Endothelial cell of umbilical vein (primary cell): Measurements from ENCODE around the gene WDR4. TPM values are rescaled to one million over a fixed set of nuclear protein-coding genes. Genes with fewer than 3 reads are reported as not detected.
"Not testable (repeated sequence)": the region's sequence is repeated elsewhere in the genome, so short reads cannot be mapped to it uniquely, and the experiment has no call there.

Experiments used
- BruUV-seq: library from RNA; stranded (reverse); fragments of 400-500 nt; replicated peaks from 2 replicates; lab custom pipeline; 2021; lab: Mats Ljungman, UMichigan
- CTCF ChIA-PET: fragments of 300-600, 350-600 bp; sonication (Branson Sonifier 250); formaldehyde crosslinking; loops from one replicate; lab custom pipeline; 2021; ENCODE audit warnings: antibody characterized with exemption, inconsistent platforms; lab: Charles Lee
- POLR2A ChIA-PET: fragments of 300-600, 350-600 bp; sonication (Branson Sonifier 250); formaldehyde crosslinking; loops from one replicate; lab custom pipeline; 2021; ENCODE audit warnings: antibody characterized with exemption, inconsistent platforms; lab: Charles Lee
- DNase-seq: peaks from one replicate; pipeline ENCODE4 v3.0.0-alpha.2; 2011; ENCODE audit warnings: low read depth, low spot score
- FAIRE-seq: peaks from 2 replicates; lab custom pipeline; 2011; peaks lifted over from hg19 to GRCh38; lab: Jason Lieb, UNC
- H2AFZ ChIP-seq: 2 replicates; pipeline ENCODE4 v1.6.0; 2012; ENCODE audit warnings: low read depth, low read length, control low read depth, inconsistent platforms
- H3K27ac ChIP-seq: 2 replicates; pipeline ENCODE4 v1.5.1; 2011; ENCODE audit warnings: low read depth, mild to moderate bottlenecking, control low read depth, low read length, moderate library complexity; ENCODE audit not compliant: insufficient read depth
- H3K27me3 ChIP-seq, 2 experiments: 2 replicates each; pipeline versions ENCODE4 v1.6.0 to v1.6.1; 2011; ENCODE audit warnings: low read length in 2 of 2, mixed read lengths in 1 of 2; ENCODE audit not compliant: control insufficient read depth in 2 of 2, insufficient read depth in 2 of 2
- H3K36me3 ChIP-seq, 2 experiments: 2 replicates in 1 of 2; 3 replicates in 1 of 2; pipeline ENCODE4 v1.5.1; 2011; ENCODE audit warnings: low read length in 2 of 2, mild to moderate bottlenecking in 1 of 2, moderate library complexity in 1 of 2; ENCODE audit not compliant: control insufficient read depth in 2 of 2, insufficient read depth in 2 of 2; ENCODE audit errors: extremely low read depth in 1 of 2
- H3K4me1 ChIP-seq: 3 replicates; pipeline ENCODE4 v1.5.1; 2011; ENCODE audit warnings: mild to moderate bottlenecking, low read length; ENCODE audit not compliant: control insufficient read depth, insufficient read depth; ENCODE audit errors: extremely low read depth
- H3K4me2 ChIP-seq: 2 replicates; pipeline ENCODE4 v1.6.1; 2011; ENCODE audit warnings: low read length, control low read depth, mixed read lengths; ENCODE audit not compliant: insufficient read depth
- H3K4me3 ChIP-seq, 3 experiments: fragments of 200-600 bp in 1 of 3; sonication (generic), shearing (Covaris generic) in 1 of 3; replicated peaks in 1 of 3; 2 replicates each; pipeline ENCODE4 v1.5.1; 2011 to 2016; ENCODE audit warnings: control low read depth in 3 of 3, low read length in 3 of 3, mild to moderate bottlenecking in 2 of 3, inconsistent platforms in 1 of 3, low read depth in 1 of 3, moderate library complexity in 1 of 3; ENCODE audit not compliant: insufficient read depth in 1 of 3
- H3K79me2 ChIP-seq: 2 replicates; pipeline ENCODE4 v1.6.0; 2012; ENCODE audit warnings: low read length, inconsistent platforms; ENCODE audit not compliant: control insufficient read depth, insufficient read depth
- H3K9ac ChIP-seq: replicated peaks from 2 replicates; pipeline ENCODE3; 2011; ENCODE audit warnings: low read length, control low read depth; ENCODE audit not compliant: insufficient read depth; ENCODE audit errors: extremely low read depth
- H3K9me1 ChIP-seq: replicated peaks from 3 replicates; pipeline ENCODE4 v1.6.0; 2011; ENCODE audit warnings: mild to moderate bottlenecking, low read length; ENCODE audit not compliant: control insufficient read depth, insufficient read depth; ENCODE audit errors: extremely low read depth
- H3K9me3 ChIP-seq: replicated peaks from 2 replicates; pipeline ENCODE4 v1.5.1; 2012; ENCODE audit warnings: low read length, inconsistent platforms; ENCODE audit not compliant: control insufficient read depth, insufficient read depth
- H4K20me1 ChIP-seq: replicated peaks from 2 replicates; pipeline ENCODE3; 2011; ENCODE audit warnings: mild to moderate bottlenecking, low read length; ENCODE audit not compliant: control insufficient read depth, insufficient read depth; ENCODE audit errors: extremely low read depth
- CTCF ChIP-seq, 2 donors: IDR thresholded peaks; 1 replicate in 1 of 2; 2 replicates in 1 of 2; pipeline ENCODE4 v1.5.1; 2011; ENCODE audit warnings: low read length in 2 of 2, mild to moderate bottlenecking in 2 of 2, moderate library complexity in 2 of 2, control low read depth in 1 of 2, inconsistent platforms in 1 of 2, low read depth in 1 of 2; ENCODE audit not compliant: insufficient read depth in 1 of 2; ENCODE audit errors: extremely low read depth in 1 of 2
- EZH2 ChIP-seq: IDR thresholded peaks from 2 replicates; pipeline ENCODE4 v1.6.1; 2012; ENCODE audit warnings: borderline replicate concordance, low read depth, mild to moderate bottlenecking, moderate library complexity, low read length, inconsistent platforms; ENCODE audit not compliant: severe bottlenecking
- FOS ChIP-seq: IDR thresholded peaks from 2 replicates; pipeline ENCODE4 v1.6.1; 2011; ENCODE audit warnings: mild to moderate bottlenecking, low read length, moderate library complexity, borderline replicate concordance; ENCODE audit not compliant: insufficient read depth
- GATA2 ChIP-seq: IDR thresholded peaks from 2 replicates; pipeline ENCODE4 v1.7.0; 2011; ENCODE audit warnings: low read depth, mild to moderate bottlenecking, moderate library complexity, mixed read lengths, low read length; ENCODE audit not compliant: insufficient read length, insufficient read depth
- JUN ChIP-seq: IDR thresholded peaks from 2 replicates; pipeline ENCODE4 v1.6.1; 2011; ENCODE audit warnings: borderline replicate concordance, low read depth; ENCODE audit not compliant: insufficient read length, insufficient read depth
- MAX ChIP-seq: IDR thresholded peaks from 2 replicates; pipeline ENCODE4 v1.6.1; 2011; ENCODE audit not compliant: insufficient read depth, insufficient read length
- MYC ChIP-seq: IDR thresholded peaks from one replicate; pipeline ENCODE4 v1.6.1; 2011; ENCODE audit warnings: mild to moderate bottlenecking, low read depth, low read length
- POLR2A ChIP-seq: IDR thresholded peaks from 2 replicates; pipeline ENCODE4 v1.6.1; 2012; ENCODE audit warnings: low read depth, mild to moderate bottlenecking, control low read depth, low read length
- POLR2AphosphoS5 ChIP-seq: IDR thresholded peaks from 2 replicates; pipeline ENCODE4 v1.6.1; 2012; ENCODE audit warnings: low read depth, mild to moderate bottlenecking, control low read depth, low read length, moderate library complexity; ENCODE audit not compliant: insufficient read depth
- dilution Hi-C: fragments of 300-500 bp; cut with MboI; formaldehyde crosslinking; loops from one replicate; pipeline ENCODE4 v1.15.0; 2019; ENCODE audit warnings: low sequenced_read_pairs; ENCODE audit not compliant: extremely low pct_ligation_motif_present
- intact Hi-C: fragments of 100-400 bp; cut with micrococcal nuclease; formaldehyde crosslinking; loops from one replicate; pipeline ENCODE4 v1.10.0; 2022
- polyA plus RNA-seq, 4 experiments: library from polyadenylated mRNA; depleted of rRNA in 3 of 4; stranded (reverse) in 3 of 4; unstranded in 1 of 4; fragments of >200 nt; gene quantifications; 2 replicates each; pipeline versions ENCODE4 v1.2.1 to v1.2.3, GENCODE V29; 2011 to 2012; ENCODE audit warnings: missing spikeins in 1 of 4
- total RNA-seq: library from RNA; stranded (reverse); gene quantifications from 2 replicates; pipeline ENCODE4 v1.2.3, GENCODE V29; 2021

WDR4 gene
- total and polyA plus RNA-seq, 2 donors (not counting 3 experiments of a cell fraction or from before 2014, with no cell fraction given): 24.5 to 40.0 TPM

DNA sequence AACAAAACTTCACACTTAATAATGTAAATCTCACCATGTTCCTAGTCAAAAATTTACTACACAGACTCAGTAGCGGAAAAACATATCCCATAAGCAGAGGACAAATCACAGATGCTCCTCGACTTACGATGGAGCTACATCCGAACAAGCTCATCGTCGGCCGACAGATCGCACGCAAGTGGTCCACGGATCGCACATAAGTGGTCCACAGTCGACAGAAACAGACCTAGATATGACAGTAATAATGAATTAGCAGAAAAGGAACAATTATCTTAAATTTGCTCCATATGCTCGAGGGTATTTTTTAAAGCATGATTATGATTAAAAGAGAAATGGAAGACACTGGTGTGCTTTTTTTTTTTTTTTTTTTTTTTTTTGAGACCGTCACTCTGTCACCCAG, 36.3 kb downstream of the WDR4 start:
- intact Hi-C loops (no loop called here), dilution Hi-C loops (no loop called here)
- Histone ChIP-seq H2AFZ (no peak overlapping the region), H3K79me2 (peaks cover 27% of the 10 kb centered on the region), H4K20me1 (no peaks in the 10 kb centered on the region), H3K27ac (no peak overlapping the region), H3K9me3 (no peaks in the 10 kb centered on the region), H3K4me1 (no peaks in the 10 kb centered on the region), H3K4me3 (no peak overlapping the region), H3K9me1 (no peaks in the 10 kb centered on the region), H3K4me2 (no peak overlapping the region), H3K36me3 (peaks cover under 1 to 31% of the 10 kb centered on the region in 2 experiments), H3K27me3 (no peaks in the 10 kb centered on the region), H3K9ac (no peak overlapping the region)
- TF ChIP-seq GATA2: no peak
- no peak for TF ChIP-seq MAX
- no peak for TF ChIP-seq JUN
- no peak for TF ChIP-seq EZH2
- TF ChIP-seq FOS: no peak
- no peak for TF ChIP-seq POLR2A
- TF ChIP-seq POLR2AphosphoS5: no peak
- no peak for TF ChIP-seq MYC
- TF ChIP-seq CTCF (IDR thresholded peaks at IDR 0.05; ENCODE audit: extremely low read depth in 1 of 2, insufficient read depth in 1 of 2, low read depth in 1 of 2, low read length in 2 of 2): no peak
- no peak for DNase-seq
- CTCF ChIA-PET: interaction anchor here (1.2 kb wide), 1 partner anchor 12 kb away, joined by 4 read pairs; no protein-coding TSS in a partner anchor
- FAIRE-seq: no peak
- BruUV-seq: no TSS peak
- POLR2A ChIA-PET: no interaction called here

DNA sequence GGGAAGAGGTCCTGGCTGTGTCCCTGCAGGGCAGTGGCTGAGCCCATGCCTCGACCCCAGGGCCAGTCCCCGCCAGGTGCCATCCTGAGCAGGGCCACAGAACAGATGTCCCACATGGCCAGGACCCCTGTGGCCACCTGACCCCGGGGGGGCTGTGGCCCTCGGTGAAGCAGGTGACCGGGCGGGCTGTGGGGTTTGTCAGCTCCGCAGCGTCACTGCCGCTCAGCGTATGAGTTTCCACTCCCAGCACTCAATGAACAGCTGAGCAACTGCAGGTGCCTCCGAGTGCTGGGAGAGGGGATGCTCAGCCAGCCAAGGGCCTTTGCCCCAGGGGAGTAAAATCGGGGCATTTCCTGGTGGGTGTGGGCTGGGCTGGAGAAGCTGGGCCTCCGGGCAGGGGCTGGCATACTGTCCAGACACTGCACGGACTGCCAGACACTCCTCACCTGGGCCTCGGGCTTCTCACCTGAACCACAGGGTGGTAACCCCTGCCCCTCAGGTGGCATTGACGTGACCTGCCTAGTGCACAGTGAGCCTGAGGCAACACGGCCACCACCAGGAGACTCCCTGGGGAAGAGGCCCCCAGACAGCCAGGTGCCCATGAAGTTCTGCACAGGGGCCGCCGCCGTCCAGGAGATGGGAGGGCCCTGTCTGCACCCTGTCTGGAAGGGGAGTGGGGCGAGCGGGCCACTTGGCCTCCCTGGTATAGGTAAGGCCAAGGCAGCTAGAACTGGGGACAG, 37.3 kb downstream of the WDR4 start:
- Histone ChIP-seq H3K79me2 (peaks cover 20% of the 10 kb centered on the region), H3K36me3 (peaks cover 0 to 26% of the 10 kb centered on the region in 2 experiments)
- CTCF ChIA-PET, dilution Hi-C loops, H3K9ac ChIP-seq, BruUV-seq, H3K9me3 ChIP-seq, H3K27ac ChIP-seq, H3K9me1 ChIP-seq, H2AFZ ChIP-seq, H3K4me1 ChIP-seq, H3K4me2 ChIP-seq, H4K20me1 ChIP-seq, H3K27me3 ChIP-seq, DNase-seq, H3K4me3 ChIP-seq, POLR2A ChIA-PET, intact Hi-C loops, FAIRE-seq: not testable (repeated sequence)
